ENCODE measurements around the gene ARHGEF5.

ARHGEF5 gene

DNA sequence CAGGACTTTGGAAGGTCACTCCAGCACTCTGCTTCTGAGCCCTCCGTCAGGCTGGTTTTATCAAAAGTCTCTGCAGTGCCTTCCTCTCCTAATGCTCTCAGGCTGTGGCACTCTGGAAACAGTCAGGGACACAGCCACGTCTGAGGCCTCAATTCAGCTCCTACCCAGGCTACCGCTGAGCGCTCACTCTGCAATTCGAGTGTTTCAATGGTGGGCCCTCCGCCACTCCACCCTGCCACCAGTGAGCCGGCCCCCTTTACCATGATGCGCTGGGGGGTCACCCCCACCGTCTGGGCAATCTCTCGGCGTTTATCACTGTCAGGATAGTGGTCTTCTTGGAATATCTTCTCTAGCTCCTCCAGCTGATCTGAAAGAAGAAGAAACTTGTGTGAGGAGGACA is 44.7 kb downstream of the ARHGEF5 start:
- no peaks in the 10 kb centered on the region for H4K20me1 ChIP-seq (ENCODE audit: insufficient read depth, low read length)
- H3K27me3 ChIP-seq (ENCODE audit: insufficient read depth, low read length, poor library complexity) = no peaks in the 10 kb centered on the region
- no peak overlapping the region for H3K27ac ChIP-seq (ENCODE audit: low read length)
- no peak overlapping the region for H3K4me2 ChIP-seq (ENCODE audit: insufficient read depth, low read length)
- no peak overlapping the region for H3K4me3 ChIP-seq (ENCODE audit: low read depth in 1 of 2, low read length in 2 of 2)
- DNase-seq = no peak
- H3K9me3 ChIP-seq (ENCODE audit: insufficient read depth, low read length, severe bottlenecking) = no peaks in the 10 kb centered on the region
- no peaks in the 10 kb centered on the region for H3K79me2 ChIP-seq (ENCODE audit: insufficient read depth, low read length)
- no peak overlapping the region for H3K9ac ChIP-seq (ENCODE audit: low read depth, low read length)
- H3K36me3 ChIP-seq (ENCODE audit: insufficient read depth, low read length) = no peaks in the 10 kb centered on the region
- no peak for ATAC-seq (ENCODE audit: insufficient read depth, low read depth)
- TF ChIP-seq, protein P1, sequence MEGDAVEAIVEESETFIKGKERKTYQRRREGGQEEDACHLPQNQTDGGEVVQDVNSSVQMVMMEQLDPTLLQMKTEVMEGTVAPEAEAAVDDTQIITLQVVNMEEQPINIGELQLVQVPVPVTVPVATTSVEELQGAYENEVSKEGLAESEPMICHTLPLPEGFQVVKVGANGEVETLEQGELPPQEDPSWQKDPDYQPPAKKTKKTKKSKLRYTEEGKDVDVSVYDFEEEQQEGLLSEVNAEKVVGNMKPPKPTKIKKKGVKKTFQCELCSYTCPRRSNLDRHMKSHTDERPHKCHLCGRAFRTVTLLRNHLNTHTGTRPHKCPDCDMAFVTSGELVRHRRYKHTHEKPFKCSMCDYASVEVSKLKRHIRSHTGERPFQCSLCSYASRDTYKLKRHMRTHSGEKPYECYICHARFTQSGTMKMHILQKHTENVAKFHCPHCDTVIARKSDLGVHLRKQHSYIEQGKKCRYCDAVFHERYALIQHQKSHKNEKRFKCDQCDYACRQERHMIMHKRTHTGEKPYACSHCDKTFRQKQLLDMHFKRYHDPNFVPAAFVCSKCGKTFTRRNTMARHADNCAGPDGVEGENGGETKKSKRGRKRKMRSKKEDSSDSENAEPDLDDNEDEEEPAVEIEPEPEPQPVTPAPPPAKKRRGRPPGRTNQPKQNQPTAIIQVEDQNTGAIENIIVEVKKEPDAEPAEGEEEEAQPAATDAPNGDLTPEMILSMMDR (IDR thresholded peaks at IDR 0.05; ENCODE audit: borderline replicate concordance, extremely low read depth, low read length, poor library complexity, severe bottlenecking) = no peak
- TF ChIP-seq EZH2 (IDR thresholded peaks at IDR 0.05; ENCODE audit: borderline replicate concordance, low read depth, low read length, severe bottlenecking) = no peak
- no peaks in the 10 kb centered on the region for H3K4me1 ChIP-seq (ENCODE audit: insufficient read depth, low read length)
- H2AFZ ChIP-seq (ENCODE audit: low read depth, low read length) = no peak overlapping the region

DNA sequence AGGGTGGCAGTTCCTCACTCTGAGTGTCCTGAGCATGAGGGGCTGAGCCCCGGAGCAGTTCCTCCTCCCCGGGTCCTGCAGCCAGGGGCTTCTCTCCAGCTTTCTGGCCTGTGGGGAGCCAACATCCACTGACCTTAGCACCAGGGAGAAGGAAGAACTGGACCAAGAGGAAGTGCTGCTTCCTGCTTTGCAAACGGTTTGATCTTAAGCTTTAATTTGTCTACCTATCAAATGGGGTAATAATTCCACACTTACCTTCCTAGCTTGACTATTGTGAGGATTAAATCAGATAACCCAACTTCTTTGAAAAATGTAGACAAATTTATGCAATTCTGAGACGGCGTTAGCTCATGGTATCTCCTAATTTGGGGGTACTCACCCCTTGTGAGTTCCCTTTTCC is 46.3 kb downstream of the ARHGEF5 start:
- Histone ChIP-seq H3K9ac (ENCODE audit: low read depth, low read length) (no peak overlapping the region), H3K27me3 (ENCODE audit: insufficient read depth, low read length, poor library complexity) (no peaks in the 10 kb centered on the region), H4K20me1 (ENCODE audit: insufficient read depth, low read length) (no peaks in the 10 kb centered on the region), H3K4me1 (ENCODE audit: insufficient read depth, low read length) (no peaks in the 10 kb centered on the region), H3K4me3 (ENCODE audit: low read depth in 1 of 2, low read length in 2 of 2) (no peak overlapping the region), H3K27ac (ENCODE audit: low read length) (no peak overlapping the region), H3K79me2 (ENCODE audit: insufficient read depth, low read length) (no peaks in the 10 kb centered on the region), H3K9me3 (ENCODE audit: insufficient read depth, low read length, severe bottlenecking) (no peaks in the 10 kb centered on the region), H2AFZ (ENCODE audit: low read depth, low read length) (no peak overlapping the region), H3K4me2 (ENCODE audit: insufficient read depth, low read length) (no peak overlapping the region), H3K36me3 (ENCODE audit: insufficient read depth, low read length) (no peaks in the 10 kb centered on the region)
- no peak for TF ChIP-seq EZH2 (IDR thresholded peaks at IDR 0.05; ENCODE audit: borderline replicate concordance, low read depth, low read length, severe bottlenecking)
- TF ChIP-seq, protein P1 (IDR thresholded peaks at IDR 0.05; ENCODE audit: borderline replicate concordance, extremely low read depth, low read length, poor library complexity, severe bottlenecking) = no peak
- DNase-seq (no peak), ATAC-seq (ENCODE audit: insufficient read depth, low read depth) (no peak)

DNA sequence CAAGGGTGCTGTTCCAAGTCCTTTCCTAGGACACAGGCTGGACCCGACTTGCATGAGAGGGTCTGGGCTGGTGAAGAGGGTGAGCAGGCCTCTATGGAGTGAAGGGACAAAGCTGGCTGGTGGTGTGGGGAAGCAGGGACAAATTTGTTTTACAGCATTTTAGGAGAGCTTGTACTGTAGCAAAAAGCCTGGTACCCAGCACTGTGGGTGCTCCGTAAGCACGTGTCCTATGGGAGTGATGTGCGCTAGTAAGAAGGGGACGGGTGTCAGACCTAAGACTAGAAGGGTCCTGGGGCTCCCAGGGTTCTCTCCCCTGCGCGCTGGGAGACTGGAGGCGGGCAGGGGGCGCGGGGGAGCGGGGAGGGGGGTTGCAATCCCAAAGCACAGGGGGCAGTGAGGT is 47.9 kb downstream of the ARHGEF5 start:
- no peak for ATAC-seq (ENCODE audit: insufficient read depth, low read depth)
- Histone ChIP-seq H3K4me1 (ENCODE audit: insufficient read depth, low read length) (no peaks in the 10 kb centered on the region), H2AFZ (ENCODE audit: low read depth, low read length) (no peak overlapping the region), H3K9me3 (ENCODE audit: insufficient read depth, low read length, severe bottlenecking) (no peaks in the 10 kb centered on the region), H4K20me1 (ENCODE audit: insufficient read depth, low read length) (no peaks in the 10 kb centered on the region), H3K9ac (ENCODE audit: low read depth, low read length) (no peak overlapping the region), H3K4me3 (ENCODE audit: low read depth in 1 of 2, low read length in 2 of 2) (no peak overlapping the region), H3K27me3 (ENCODE audit: insufficient read depth, low read length, poor library complexity) (no peaks in the 10 kb centered on the region), H3K79me2 (ENCODE audit: insufficient read depth, low read length) (no peaks in the 10 kb centered on the region), H3K27ac (ENCODE audit: low read length) (no peak overlapping the region), H3K36me3 (ENCODE audit: insufficient read depth, low read length) (no peaks in the 10 kb centered on the region), H3K4me2 (ENCODE audit: insufficient read depth, low read length) (no peak overlapping the region)
- no peak for DNase-seq
- TF ChIP-seq EZH2 (IDR thresholded peaks at IDR 0.05; ENCODE audit: borderline replicate concordance, low read depth, low read length, severe bottlenecking) = no peak
- TF ChIP-seq, protein P1 (IDR thresholded peaks at IDR 0.05; ENCODE audit: borderline replicate concordance, extremely low read depth, low read length, poor library complexity, severe bottlenecking) = no peak

DNA sequence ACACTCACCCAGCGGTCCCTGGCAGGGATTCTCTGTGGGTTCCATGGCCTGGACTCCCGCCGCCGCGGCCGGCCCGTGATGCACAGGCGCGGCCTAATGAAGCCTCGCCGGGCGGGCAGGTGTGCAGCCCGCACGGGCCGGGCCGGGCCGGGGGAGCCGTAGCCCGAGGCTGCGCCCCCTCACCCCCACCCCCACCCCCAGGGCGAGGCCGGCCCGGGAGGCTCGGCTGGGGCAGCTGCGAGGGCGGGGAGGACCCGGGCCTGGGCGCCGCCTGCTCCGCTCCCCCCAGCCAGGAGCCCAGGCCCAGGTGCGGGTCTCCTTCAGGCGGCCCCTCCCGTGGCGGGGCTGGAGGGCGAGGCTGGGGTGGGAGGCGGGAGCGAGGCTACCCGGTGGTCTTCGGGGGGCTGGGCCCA is 48.5 kb downstream of the ARHGEF5 start, which contains the start of gene NOBOX:
Gene NOBOX (minus strand): TSS at position 45 of the 413 bp plus-strand sequence.
- Histone ChIP-seq H3K4me3 (ENCODE audit: low read depth in 1 of 2, low read length in 2 of 2) (no peak within 1 kb of the TSS), H3K36me3 (ENCODE audit: insufficient read depth, low read length) (no peaks in the 10 kb centered on the region), H3K27me3 (ENCODE audit: insufficient read depth, low read length, poor library complexity) (no peaks in the 10 kb centered on the region), H3K9me3 (ENCODE audit: insufficient read depth, low read length, severe bottlenecking) (no peaks in the 10 kb centered on the region), H3K4me2 (ENCODE audit: insufficient read depth, low read length) (no peak within 1 kb of the TSS), H3K9ac (ENCODE audit: low read depth, low read length) (no peak within 1 kb of the TSS), H2AFZ (ENCODE audit: low read depth, low read length) (no peak within 1 kb of the TSS), H4K20me1 (ENCODE audit: insufficient read depth, low read length) (no peaks in the 10 kb centered on the region), H3K4me1 (ENCODE audit: insufficient read depth, low read length) (no peaks in the 10 kb centered on the region), H3K27ac (ENCODE audit: low read length) (no peak within 1 kb of the TSS), H3K79me2 (ENCODE audit: insufficient read depth, low read length) (no peaks in the 10 kb centered on the region)
- ATAC-seq (ENCODE audit: insufficient read depth, low read depth) (no peak), DNase-seq (no peak)
- TF ChIP-seq EZH2 (IDR thresholded peaks at IDR 0.05; ENCODE audit: borderline replicate concordance, low read depth, low read length, severe bottlenecking) = no peak
- TF ChIP-seq, protein P1 (IDR thresholded peaks at IDR 0.05; ENCODE audit: borderline replicate concordance, extremely low read depth, low read length, poor library complexity, severe bottlenecking) = no peak
